ENCODE data around the gene LEKR1.

LEKR1 gene

DNA sequence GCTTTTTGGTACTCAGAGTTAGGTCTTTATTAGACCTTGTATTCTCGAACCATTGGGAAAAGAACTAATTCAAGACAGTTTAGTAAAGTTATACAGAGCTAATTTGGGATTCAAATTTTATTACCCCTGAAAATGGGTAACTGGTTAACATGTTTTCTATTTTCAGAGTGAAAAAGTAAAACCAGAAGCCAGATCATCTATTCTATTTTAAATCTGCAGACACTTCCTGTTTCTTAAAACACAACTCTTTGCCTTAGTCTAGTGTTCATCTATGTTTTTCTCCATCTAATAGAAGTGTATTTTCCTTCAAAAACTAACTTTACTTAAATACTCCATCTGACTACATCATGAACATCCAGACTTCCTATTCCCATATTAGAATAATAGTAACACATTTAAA, 220.4 kb downstream of the LEKR1 start:
- TF ChIP-seq CTCF (conservative IDR thresholded peaks at IDR 0.05; ENCODE audit: low read depth) = no peak
- DNase-seq (ENCODE audit: low spot score) = no peak
- ChIA-PET CTCF (interaction anchor here (0.8 kb wide), 1 partner anchor 15 kb away, joined by 3 read pairs; no protein-coding TSS in a partner anchor), POLR2A (ENCODE audit: low non-redundant PET) (no interaction called here)
- no peak overlapping the region for H3K27ac ChIP-seq

DNA sequence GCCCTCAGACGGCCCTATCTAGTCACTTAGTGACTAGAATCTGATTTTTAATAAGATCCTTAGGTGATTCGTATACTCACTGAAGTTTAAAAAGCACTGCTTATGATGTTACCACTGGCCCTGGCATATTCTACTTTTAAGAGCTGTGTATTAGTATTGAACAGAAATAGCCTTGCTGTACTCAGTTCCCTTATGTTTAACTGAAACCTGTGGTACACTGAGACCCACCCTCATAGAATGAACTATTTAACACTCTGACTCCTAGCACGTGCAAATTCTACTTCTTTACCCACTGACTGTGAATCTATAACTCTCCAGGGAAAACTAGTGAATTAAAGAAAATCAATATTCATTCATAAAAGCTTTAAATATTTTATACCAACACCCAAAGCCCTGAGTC, 224.9 kb downstream of the LEKR1 start:
- no peak for DNase-seq (ENCODE audit: low spot score)
- CTCF ChIA-PET = no interaction called here
- POLR2A ChIA-PET (ENCODE audit: low non-redundant PET) = no interaction called here
- TF ChIP-seq CTCF (conservative IDR thresholded peaks at IDR 0.05; ENCODE audit: low read depth) = no peak
- no peak overlapping the region for H3K27ac ChIP-seq

DNA sequence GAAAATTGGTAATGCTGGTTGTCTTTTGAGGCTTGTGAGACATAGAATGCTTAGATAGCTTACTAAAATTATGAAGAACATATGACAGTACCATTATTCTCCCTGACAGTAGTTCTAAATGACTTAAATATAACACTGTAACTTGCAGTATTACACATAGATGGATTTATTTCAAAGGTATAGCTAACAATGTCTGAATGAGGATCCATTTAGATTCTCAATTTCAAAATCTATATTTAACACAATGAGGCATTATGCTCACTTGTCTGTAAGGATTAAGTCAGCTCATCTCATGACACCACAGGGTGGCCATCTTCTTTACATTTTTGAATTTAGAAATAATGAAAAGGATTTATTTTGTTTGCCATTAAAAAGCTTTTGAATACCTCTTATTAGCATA, 225.4 kb downstream of the LEKR1 start:
- no peak for DNase-seq (ENCODE audit: low spot score)
- ChIA-PET POLR2A (ENCODE audit: low non-redundant PET) (no interaction called here), CTCF (no interaction called here)
- H3K27ac ChIP-seq = no peak overlapping the region
- no peak for TF ChIP-seq CTCF (conservative IDR thresholded peaks at IDR 0.05; ENCODE audit: low read depth)

DNA sequence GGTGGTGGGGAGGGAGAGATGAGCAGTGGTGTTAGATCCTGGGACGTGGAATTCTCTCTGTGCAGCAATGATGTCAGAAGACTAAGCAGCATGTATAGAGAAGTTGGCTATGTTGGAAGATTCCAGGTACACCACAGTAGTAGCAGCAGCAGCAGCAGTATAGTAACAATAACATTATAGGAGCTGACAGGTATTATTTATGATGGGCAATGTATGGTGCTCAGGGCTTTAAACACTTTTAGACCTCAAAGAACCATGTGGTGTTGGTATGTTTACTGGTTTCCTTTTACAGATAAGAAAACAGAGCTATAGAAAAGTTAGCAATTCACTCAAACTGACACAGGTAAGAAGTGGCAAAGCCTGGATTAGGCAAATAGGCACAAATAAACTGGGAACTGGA, 229.9 kb downstream of the LEKR1 start:
- no peak for DNase-seq (ENCODE audit: low spot score)
- ChIA-PET CTCF (no interaction called here), POLR2A (ENCODE audit: low non-redundant PET) (no interaction called here)
- no peak overlapping the region for H3K27ac ChIP-seq
- no peak for TF ChIP-seq CTCF (conservative IDR thresholded peaks at IDR 0.05; ENCODE audit: low read depth)

DNA sequence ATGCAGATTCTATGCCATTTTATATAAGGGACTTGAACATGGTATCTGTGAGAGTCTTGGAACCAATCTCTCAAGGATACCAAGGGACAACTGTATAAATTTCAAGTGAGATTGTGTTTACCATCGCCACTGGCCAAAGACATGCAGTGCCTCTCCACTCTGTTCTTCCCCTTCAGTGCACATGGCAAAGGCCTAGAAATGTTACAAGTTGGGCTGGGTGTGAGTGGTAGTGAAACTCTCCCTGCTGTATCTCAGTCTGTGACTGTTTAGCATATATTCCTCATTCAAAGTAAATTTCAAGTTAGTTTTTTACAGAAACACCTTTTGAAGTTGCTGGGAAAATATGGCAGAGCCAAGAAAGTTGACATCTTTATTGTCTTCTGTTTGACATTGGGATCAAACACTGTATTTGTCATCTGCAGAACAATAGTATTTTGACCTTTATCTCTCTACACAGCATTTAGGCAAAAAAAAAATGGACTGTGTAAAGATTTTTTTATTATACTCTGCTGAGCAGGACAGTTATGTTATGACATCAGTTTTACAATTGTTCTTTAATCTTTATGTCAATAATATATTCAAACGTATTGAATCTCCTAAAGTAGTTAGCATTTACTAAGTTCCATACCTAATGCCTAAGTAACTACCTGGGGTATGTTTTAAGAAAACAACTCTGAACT, 232.4 kb downstream of the LEKR1 start:
- no peak for DNase-seq (ENCODE audit: low spot score)
- ChIA-PET POLR2A (ENCODE audit: low non-redundant PET) (no interaction called here), CTCF (no interaction called here)
- no peak for TF ChIP-seq CTCF (conservative IDR thresholded peaks at IDR 0.05; ENCODE audit: low read depth)
- no peak overlapping the region for H3K27ac ChIP-seq

GRCh38 chr3:157059181-157059580, 233.0 kb downstream of the LEKR1 start:
- CTCF ChIA-PET = no interaction called here
- TF ChIP-seq CTCF (conservative IDR thresholded peaks at IDR 0.05; ENCODE audit: low read depth) = no peak
- H3K27ac ChIP-seq = no peak overlapping the region
- POLR2A ChIA-PET (ENCODE audit: low non-redundant PET) = no interaction called here
- DNase-seq (ENCODE audit: low spot score) = no peak

Data from RWPE1 (cell line).